Liver (tissue), 9 donors: Measurements from ENCODE around the gene CDC42SE2. TPM values are rescaled to one million over a fixed set of nuclear protein-coding genes. Genes with fewer than 3 reads are reported as not detected.

Experiments used
- DNase-seq: peaks from one replicate; pipeline ENCODE4 v3.0.0-alpha.2; 2017; ENCODE audit warnings: low spot score
- H3K27ac ChIP-seq, 2 donors: one replicate each; pipeline ENCODE4 v1.7.0; 2013; ENCODE audit warnings: inconsistent platforms in 2 of 2, low read length in 2 of 2, control low read depth in 1 of 2, low read depth in 1 of 2, mild to moderate bottlenecking in 1 of 2
- H3K27me3 ChIP-seq, 4 donors: one replicate each; pipeline versions ENCODE4 v1.6.1 to v1.7.0; 2013; ENCODE audit warnings: low read length in 3 of 4, inconsistent platforms in 1 of 4, mild to moderate bottlenecking in 1 of 4, moderate library complexity in 1 of 4; ENCODE audit not compliant: control insufficient read depth in 4 of 4, insufficient read depth in 4 of 4
- H3K36me3 ChIP-seq, 4 donors: one replicate each; pipeline versions ENCODE4 v1.6.1 to v1.7.0; 2013; ENCODE audit warnings: low read length in 3 of 4, mild to moderate bottlenecking in 3 of 4, low read depth in 1 of 4, moderate library complexity in 1 of 4; ENCODE audit not compliant: control insufficient read depth in 4 of 4, insufficient read depth in 3 of 4
- H3K4me1 ChIP-seq, 4 donors: one replicate each; pipeline versions ENCODE4 v1.6.1 to v1.7.0; 2013; ENCODE audit warnings: low read length in 3 of 4, mild to moderate bottlenecking in 3 of 4, moderate library complexity in 1 of 4; ENCODE audit not compliant: control insufficient read depth in 4 of 4, insufficient read depth in 4 of 4
- H3K4me3 ChIP-seq, 3 donors: one replicate each; pipeline versions ENCODE4 v1.6.1 to v1.7.0; 2013; ENCODE audit warnings: low read length in 3 of 3, control low read depth in 1 of 3, low read depth in 1 of 3, mild to moderate bottlenecking in 1 of 3
- H3K9ac ChIP-seq, 2 donors: one replicate each; pipeline ENCODE4 v1.7.0; 2013; ENCODE audit warnings: low read length in 2 of 2, mild to moderate bottlenecking in 2 of 2, moderate library complexity in 2 of 2, control low read depth in 1 of 2, low read depth in 1 of 2
- H3K9me3 ChIP-seq, 4 donors: one replicate each; pipeline versions ENCODE4 v1.6.1 to v1.7.0; 2013; ENCODE audit warnings: low read length in 3 of 4; ENCODE audit not compliant: control insufficient read depth in 4 of 4
- EGR1 ChIP-seq, 2 donors: IDR thresholded peaks; 2 replicates each; pipeline ENCODE4 v1.6.1; 2016 to 2018; ENCODE audit warnings: antibody characterized with exemption in 2 of 2, low read depth in 2 of 2
- FOXA1 ChIP-seq: IDR thresholded peaks from 2 replicates; pipeline ENCODE4 v1.6.1; 2016; ENCODE audit warnings: antibody characterized with exemption
- FOXA2 ChIP-seq: IDR thresholded peaks from 2 replicates; pipeline ENCODE4 v1.6.1; 2016; ENCODE audit warnings: antibody characterized with exemption
- GABPA ChIP-seq, 2 donors: IDR thresholded peaks in 1 of 2; conservative IDR thresholded peaks in 1 of 2; 2 replicates each; pipeline ENCODE4 v1.6.1; 2016; ENCODE audit warnings: antibody characterized with exemption in 2 of 2, mild to moderate bottlenecking in 1 of 2, moderate library complexity in 1 of 2
- HNF4A ChIP-seq, 2 donors: conservative IDR thresholded peaks; 2 replicates each; pipeline ENCODE4 v1.6.1; 2016; ENCODE audit warnings: antibody characterized with exemption in 2 of 2, mild to moderate bottlenecking in 2 of 2
- HNF4G ChIP-seq: IDR thresholded peaks from 2 replicates; pipeline ENCODE4 v1.6.1; 2016; ENCODE audit warnings: antibody characterized with exemption
- JUND ChIP-seq, 2 donors: IDR thresholded peaks; 2 replicates each; pipeline ENCODE4 v1.6.1; 2016; ENCODE audit warnings: antibody characterized with exemption in 2 of 2
- NR2F2 ChIP-seq: IDR thresholded peaks from 2 replicates; pipeline ENCODE4 v1.6.1; 2016; ENCODE audit warnings: antibody characterized with exemption
- RAD21 ChIP-seq, 2 donors: IDR thresholded peaks; 2 replicates each; pipeline ENCODE4 v1.6.1; 2016; ENCODE audit warnings: antibody characterized with exemption in 2 of 2, mild to moderate bottlenecking in 2 of 2
- RXRA ChIP-seq, 2 donors: IDR thresholded peaks; 2 replicates each; pipeline ENCODE4 v1.6.1; 2017 to 2018; ENCODE audit warnings: antibody characterized with exemption in 2 of 2, mild to moderate bottlenecking in 1 of 2
- SP1 ChIP-seq: IDR thresholded peaks from 2 replicates; pipeline ENCODE4 v1.6.1; 2018; ENCODE audit warnings: antibody characterized with exemption, mild to moderate bottlenecking
- TAF1 ChIP-seq: conservative IDR thresholded peaks from 2 replicates; pipeline ENCODE4 v1.6.1; 2016; ENCODE audit warnings: antibody characterized with exemption, mild to moderate bottlenecking
- WGBS: extraction: QIAGEN DNeasy Blood & Tissue Kit; methylation state at CpG from one replicate; pipeline ENCODE4 v1.1.7; 2013; 5-methylcytosine and 5-hydroxymethylcytosine counted together
- polyA plus RNA-seq, 2 donors: library from polyadenylated mRNA; stranded (reverse) in 1 of 2; unstranded in 1 of 2; fragments of 200-250 nt in 1 of 2; fragments of >200 nt in 1 of 2; fragmentation: Nextera tagmentation in 1 of 2; extraction: Ambion mirVana in 1 of 2; gene quantifications; one replicate each; pipeline versions ENCODE4 v1.2.1 to v1.2.3, GENCODE V29; 2013 to 2015
- total RNA-seq, 2 donors: library from RNA; depleted of rRNA; stranded (reverse); fragments of >200 nt; gene quantifications; one replicate each; pipeline ENCODE4 v1.2.3, GENCODE V29; 2014
- TF ChIP-seq, protein P1 (sequence below): IDR thresholded peaks from 2 replicates; pipeline ENCODE4 v1.6.1; 2016; ENCODE audit warnings: antibody characterized with exemption
- TF ChIP-seq, protein P2 (sequence below): IDR thresholded peaks from 2 replicates; pipeline ENCODE4 v1.6.1; 2016; ENCODE audit warnings: antibody characterized with exemption
- TF ChIP-seq, protein P3 (sequence below): IDR thresholded peaks from 2 replicates; pipeline ENCODE4 v1.6.1; 2016; ENCODE audit warnings: antibody characterized with exemption
- TF ChIP-seq, protein P4 (sequence below): fragments of 150-350 bp; IDR thresholded peaks from 2 replicates; pipeline ENCODE4 v1.5.1; 2017; ENCODE audit warnings: improper control_type of control experiment, low read depth, low read length; ENCODE audit not compliant: missing input control
- TF ChIP-seq, protein P5 (sequence below): IDR thresholded peaks from 2 replicates; pipeline ENCODE4 v1.6.1; 2016; ENCODE audit warnings: antibody characterized with exemption, mild to moderate bottlenecking
- donor health status: healthy.
- donor health status: healthy.
- donor health status: healthy.
- donor health status: healthy.
- donor health status: healthy.

CDC42SE2 gene
- total and polyA plus RNA-seq, 4 donors = 7.8 to 31.7 (median 17.0) TPM

DNA sequence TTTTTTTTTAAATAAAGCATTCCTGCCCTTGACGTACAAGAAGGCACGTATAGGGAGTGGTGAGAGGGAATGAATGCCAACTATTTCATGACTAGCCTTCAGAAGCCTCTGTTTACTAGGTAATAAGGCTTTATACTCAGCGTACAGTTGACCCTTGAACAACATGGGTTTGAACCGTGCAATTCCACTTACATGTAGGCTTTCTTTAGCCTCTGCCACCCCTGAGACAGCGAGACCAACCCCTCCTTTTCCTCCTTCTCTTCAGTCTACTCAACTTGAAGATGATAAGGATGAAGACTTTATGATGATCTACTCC is 22.5 kb downstream of the CDC42SE2 start:
- Histone ChIP-seq H3K9ac (no peak overlapping the region), H3K27me3 (no peaks in the 10 kb centered on the region), H3K36me3 (no peaks in the 10 kb centered on the region), H3K9me3 (no peaks in the 10 kb centered on the region), H3K4me3 (no peak overlapping the region), H3K27ac (no peak overlapping the region), H3K4me1 (peaks cover 0 to 13% (median 1%) of the 10 kb centered on the region in 4 donors)
- no peak for DNase-seq
- WGBS = 93% methylated on average over 5 of the region's 5 CpGs
- TF ChIP-seq RAD21 (IDR thresholded peaks at IDR 0.05) (no peak), RXRA (IDR thresholded peaks at IDR 0.05) (no peak), FOXA1 (no peak), GABPA (IDR thresholded peaks at IDR 0.05 in 1 of 2, conservative IDR thresholded peaks at IDR 0.05 in 1 of 2) (no peak), TAF1 (no peak), HNF4G (no peak), EGR1 (IDR thresholded peaks at IDR 0.05; ENCODE audit: low read depth in 2 of 2) (no peak), FOXA2 (no peak), JUND (IDR thresholded peaks at IDR 0.05) (no peak), HNF4A (conservative IDR thresholded peaks at IDR 0.05) (no peak), NR2F2 (no peak)
- TF ChIP-seq, protein P1, sequence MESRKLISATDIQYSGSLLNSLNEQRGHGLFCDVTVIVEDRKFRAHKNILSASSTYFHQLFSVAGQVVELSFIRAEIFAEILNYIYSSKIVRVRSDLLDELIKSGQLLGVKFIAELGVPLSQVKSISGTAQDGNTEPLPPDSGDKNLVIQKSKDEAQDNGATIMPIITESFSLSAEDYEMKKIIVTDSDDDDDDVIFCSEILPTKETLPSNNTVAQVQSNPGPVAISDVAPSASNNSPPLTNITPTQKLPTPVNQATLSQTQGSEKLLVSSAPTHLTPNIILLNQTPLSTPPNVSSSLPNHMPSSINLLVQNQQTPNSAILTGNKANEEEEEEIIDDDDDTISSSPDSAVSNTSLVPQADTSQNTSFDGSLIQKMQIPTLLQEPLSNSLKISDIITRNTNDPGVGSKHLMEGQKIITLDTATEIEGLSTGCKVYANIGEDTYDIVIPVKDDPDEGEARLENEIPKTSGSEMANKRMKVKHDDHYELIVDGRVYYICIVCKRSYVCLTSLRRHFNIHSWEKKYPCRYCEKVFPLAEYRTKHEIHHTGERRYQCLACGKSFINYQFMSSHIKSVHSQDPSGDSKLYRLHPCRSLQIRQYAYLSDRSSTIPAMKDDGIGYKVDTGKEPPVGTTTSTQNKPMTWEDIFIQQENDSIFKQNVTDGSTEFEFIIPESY = no peak
- TF ChIP-seq, protein P2, sequence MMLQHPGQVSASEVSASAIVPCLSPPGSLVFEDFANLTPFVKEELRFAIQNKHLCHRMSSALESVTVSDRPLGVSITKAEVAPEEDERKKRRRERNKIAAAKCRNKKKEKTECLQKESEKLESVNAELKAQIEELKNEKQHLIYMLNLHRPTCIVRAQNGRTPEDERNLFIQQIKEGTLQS = no peak
- TF ChIP-seq, protein P3, sequence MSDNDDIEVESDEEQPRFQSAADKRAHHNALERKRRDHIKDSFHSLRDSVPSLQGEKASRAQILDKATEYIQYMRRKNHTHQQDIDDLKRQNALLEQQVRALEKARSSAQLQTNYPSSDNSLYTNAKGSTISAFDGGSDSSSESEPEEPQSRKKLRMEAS = no peak
- TF ChIP-seq, protein P4, sequence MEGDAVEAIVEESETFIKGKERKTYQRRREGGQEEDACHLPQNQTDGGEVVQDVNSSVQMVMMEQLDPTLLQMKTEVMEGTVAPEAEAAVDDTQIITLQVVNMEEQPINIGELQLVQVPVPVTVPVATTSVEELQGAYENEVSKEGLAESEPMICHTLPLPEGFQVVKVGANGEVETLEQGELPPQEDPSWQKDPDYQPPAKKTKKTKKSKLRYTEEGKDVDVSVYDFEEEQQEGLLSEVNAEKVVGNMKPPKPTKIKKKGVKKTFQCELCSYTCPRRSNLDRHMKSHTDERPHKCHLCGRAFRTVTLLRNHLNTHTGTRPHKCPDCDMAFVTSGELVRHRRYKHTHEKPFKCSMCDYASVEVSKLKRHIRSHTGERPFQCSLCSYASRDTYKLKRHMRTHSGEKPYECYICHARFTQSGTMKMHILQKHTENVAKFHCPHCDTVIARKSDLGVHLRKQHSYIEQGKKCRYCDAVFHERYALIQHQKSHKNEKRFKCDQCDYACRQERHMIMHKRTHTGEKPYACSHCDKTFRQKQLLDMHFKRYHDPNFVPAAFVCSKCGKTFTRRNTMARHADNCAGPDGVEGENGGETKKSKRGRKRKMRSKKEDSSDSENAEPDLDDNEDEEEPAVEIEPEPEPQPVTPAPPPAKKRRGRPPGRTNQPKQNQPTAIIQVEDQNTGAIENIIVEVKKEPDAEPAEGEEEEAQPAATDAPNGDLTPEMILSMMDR = no peak
- TF ChIP-seq, protein P5, sequence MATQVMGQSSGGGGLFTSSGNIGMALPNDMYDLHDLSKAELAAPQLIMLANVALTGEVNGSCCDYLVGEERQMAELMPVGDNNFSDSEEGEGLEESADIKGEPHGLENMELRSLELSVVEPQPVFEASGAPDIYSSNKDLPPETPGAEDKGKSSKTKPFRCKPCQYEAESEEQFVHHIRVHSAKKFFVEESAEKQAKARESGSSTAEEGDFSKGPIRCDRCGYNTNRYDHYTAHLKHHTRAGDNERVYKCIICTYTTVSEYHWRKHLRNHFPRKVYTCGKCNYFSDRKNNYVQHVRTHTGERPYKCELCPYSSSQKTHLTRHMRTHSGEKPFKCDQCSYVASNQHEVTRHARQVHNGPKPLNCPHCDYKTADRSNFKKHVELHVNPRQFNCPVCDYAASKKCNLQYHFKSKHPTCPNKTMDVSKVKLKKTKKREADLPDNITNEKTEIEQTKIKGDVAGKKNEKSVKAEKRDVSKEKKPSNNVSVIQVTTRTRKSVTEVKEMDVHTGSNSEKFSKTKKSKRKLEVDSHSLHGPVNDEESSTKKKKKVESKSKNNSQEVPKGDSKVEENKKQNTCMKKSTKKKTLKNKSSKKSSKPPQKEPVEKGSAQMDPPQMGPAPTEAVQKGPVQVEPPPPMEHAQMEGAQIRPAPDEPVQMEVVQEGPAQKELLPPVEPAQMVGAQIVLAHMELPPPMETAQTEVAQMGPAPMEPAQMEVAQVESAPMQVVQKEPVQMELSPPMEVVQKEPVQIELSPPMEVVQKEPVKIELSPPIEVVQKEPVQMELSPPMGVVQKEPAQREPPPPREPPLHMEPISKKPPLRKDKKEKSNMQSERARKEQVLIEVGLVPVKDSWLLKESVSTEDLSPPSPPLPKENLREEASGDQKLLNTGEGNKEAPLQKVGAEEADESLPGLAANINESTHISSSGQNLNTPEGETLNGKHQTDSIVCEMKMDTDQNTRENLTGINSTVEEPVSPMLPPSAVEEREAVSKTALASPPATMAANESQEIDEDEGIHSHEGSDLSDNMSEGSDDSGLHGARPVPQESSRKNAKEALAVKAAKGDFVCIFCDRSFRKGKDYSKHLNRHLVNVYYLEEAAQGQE = no peak

DNA sequence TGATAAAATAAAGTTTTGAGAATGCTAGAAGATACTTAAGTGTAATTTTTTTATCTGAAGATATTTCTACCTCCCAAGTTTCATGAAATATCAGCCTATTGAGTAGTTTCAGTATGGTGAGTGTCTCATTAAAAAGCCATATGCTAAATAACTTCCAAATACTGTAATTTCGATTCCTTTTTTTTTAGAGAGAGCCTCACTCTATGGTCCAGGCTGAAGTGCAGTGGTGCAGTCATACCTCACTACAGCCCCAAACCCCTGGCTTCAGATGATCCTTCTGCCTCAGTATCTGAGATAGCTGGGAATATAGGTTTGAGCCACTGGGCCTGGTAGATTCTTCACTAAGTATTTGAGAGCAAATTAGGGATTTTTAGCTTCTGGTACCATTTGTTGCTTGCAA is 24.5 kb downstream of the CDC42SE2 start:
- no peaks in the 10 kb centered on the region for H3K9me3 ChIP-seq

More for the DNA sequence above, 24.5 kb downstream of the CDC42SE2 start:
- Histone ChIP-seq H3K9ac (no peak overlapping the region), H3K36me3 (no peaks in the 10 kb centered on the region), H3K4me1 (peaks cover 0 to 6% (median 1%) of the 10 kb centered on the region in 4 donors), H3K4me3 (no peak overlapping the region), H3K27ac (no peak overlapping the region), H3K27me3 (no peaks in the 10 kb centered on the region)
- 84% methylated on average over 1 of the region's 1 CpG for WGBS
- TF ChIP-seq GABPA (IDR thresholded peaks at IDR 0.05 in 1 of 2, conservative IDR thresholded peaks at IDR 0.05 in 1 of 2) = no peak
- no peak for TF ChIP-seq NR2F2
- no peak for TF ChIP-seq TAF1
- no peak for TF ChIP-seq RAD21 (IDR thresholded peaks at IDR 0.05)
- no peak for TF ChIP-seq HNF4A (conservative IDR thresholded peaks at IDR 0.05)
- no peak for TF ChIP-seq JUND (IDR thresholded peaks at IDR 0.05)
- no peak for TF ChIP-seq SP1
- TF ChIP-seq, protein P3 = no peak
- TF ChIP-seq, protein P1 = no peak
- TF ChIP-seq HNF4G = no peak
- no peak for TF ChIP-seq RXRA (IDR thresholded peaks at IDR 0.05)
- TF ChIP-seq FOXA1 = no peak
- TF ChIP-seq, protein P4 = no peak
- DNase-seq = no peak
